OCI-LY3 (cell line): Measurements from ENCODE around the gene LARGE1.

Source experiments
- H2AFZ ChIP-seq: fragments of 200-600, 300-600 bp; shearing (Covaris generic); 2 replicates; pipeline ENCODE4 v1.6.0; 2014; ENCODE audit warnings: antibody characterized with exemption, low read depth, low read length
- H3K27ac ChIP-seq: fragments of 200-600, 300-600 bp; sonication (generic); 2 replicates; pipeline ENCODE4 v1.5.1; 2014; ENCODE audit warnings: mild to moderate bottlenecking, low read length, moderate library complexity, mixed read lengths
- H3K27me3 ChIP-seq: fragments of 200-600, 300-600 bp; sonication (generic); 2 replicates; pipeline ENCODE4 v1.6.1; 2014; ENCODE audit warnings: low read depth, low read length, mixed read lengths
- H3K36me3 ChIP-seq: fragments of 200-600, 300-600 bp; sonication (generic); replicated peaks from 2 replicates; pipeline ENCODE3; 2014; ENCODE audit warnings: low read depth, low read length, mixed read lengths
- H3K4me1 ChIP-seq: fragments of 300-600, 200-600 bp; sonication (generic); 2 replicates; pipeline ENCODE4 v1.6.1; 2014; ENCODE audit warnings: low read length, mixed read lengths
- H3K4me2 ChIP-seq: fragments of 200-600, 300-600 bp; sonication (generic); 2 replicates; pipeline ENCODE4 v1.6.1; 2014; ENCODE audit warnings: low read length, mixed read lengths
- H3K4me3 ChIP-seq: fragments of 300-600, 200-600 bp; sonication (generic); 2 replicates; pipeline ENCODE4 v1.5.1; 2014; ENCODE audit warnings: antibody characterized with exemption, mild to moderate bottlenecking, low read length, moderate library complexity
- H3K79me2 ChIP-seq: fragments of 300-600, 200-600 bp; shearing (Covaris generic); 2 replicates; pipeline ENCODE4 v1.6.1; 2014; ENCODE audit warnings: mild to moderate bottlenecking, low read length, mixed read lengths
- H3K9ac ChIP-seq: fragments of 300-600, 200-600 bp; shearing (Covaris generic); 2 replicates; pipeline ENCODE4 v1.6.0; 2014; ENCODE audit warnings: mild to moderate bottlenecking, low read length, moderate library complexity
- H3K9me3 ChIP-seq: fragments of 200-600, 300-600 bp; shearing (Covaris generic); 2 replicates; pipeline ENCODE4 v1.6.1; 2014; ENCODE audit warnings: low read length, mixed read lengths; ENCODE audit not compliant: insufficient read depth
- H4K20me1 ChIP-seq: fragments of 200-600, 300-600 bp; sonication (generic); 2 replicates; pipeline ENCODE4 v1.6.1; 2016; ENCODE audit warnings: low read length, mixed read lengths; ENCODE audit not compliant: insufficient read depth
- CTCF ChIP-seq: fragments of 200-600, 300-600 bp; sonication (generic); IDR thresholded peaks from 2 replicates; pipeline ENCODE4 v1.5.1; 2014; ENCODE audit warnings: antibody characterized with exemption, low read length, low read depth
- EZH2phosphoT487 ChIP-seq: fragments of 200-600 bp; shearing (Covaris generic); IDR thresholded peaks from 2 replicates; pipeline ENCODE4 v1.6.1; 2018; ENCODE audit warnings: antibody characterized with exemption, mixed run types, low read depth

LARGE1 gene

GRCh38 chr22:33741025-33741424 lies 179.3 kb downstream of the LARGE1 start:
- Histone ChIP-seq H3K4me3 (no peak overlapping the region), H3K9me3 (no peaks in the 10 kb centered on the region), H3K27me3 (no peaks in the 10 kb centered on the region), H4K20me1 (peaks cover 38% of the 10 kb centered on the region), H3K79me2 (peaks cover 4% of the 10 kb centered on the region), H3K9ac (no peak overlapping the region), H3K4me1 (peaks cover 14% of the 10 kb centered on the region), H3K36me3 (no peaks in the 10 kb centered on the region), H2AFZ (no peak overlapping the region), H3K4me2 (no peak overlapping the region), H3K27ac (no peak overlapping the region)
- no peak for TF ChIP-seq EZH2phosphoT487
- no peak for TF ChIP-seq CTCF

GRCh38 chr22:33739516-33739915 lies 180.8 kb downstream of the LARGE1 start:
- no peak overlapping the region for H3K4me2 ChIP-seq

GRCh38 chr22:33737662-33738061 lies 182.6 kb downstream of the LARGE1 start:
- Histone ChIP-seq H3K79me2 (no peaks in the 10 kb centered on the region; the same call in 1 of the 2 replicates), H3K4me2 (no peak overlapping the region), H3K27ac (no peak overlapping the region), H3K4me1 (no peaks in the 10 kb centered on the region), H3K9me3 (no peaks in the 10 kb centered on the region), H3K4me3 (no peak overlapping the region), H2AFZ (no peak overlapping the region), H3K27me3 (no peaks in the 10 kb centered on the region), H4K20me1 (peaks cover 30% of the 10 kb centered on the region; the same call in 1 of the 2 replicates), H3K9ac (no peak overlapping the region), H3K36me3 (no peaks in the 10 kb centered on the region)
- TF ChIP-seq EZH2phosphoT487 (no peak), CTCF (no peak)

More at GRCh38 chr22:33739516-33739915, 180.8 kb downstream of the LARGE1 start:
- Histone ChIP-seq H3K9ac (no peak overlapping the region), H3K4me1 (peaks cover 13% of the 10 kb centered on the region), H2AFZ (no peak overlapping the region), H3K4me3 (no peak overlapping the region), H3K36me3 (no peaks in the 10 kb centered on the region), H3K79me2 (peaks cover 4% of the 10 kb centered on the region), H3K27me3 (no peaks in the 10 kb centered on the region), H3K9me3 (no peaks in the 10 kb centered on the region), H4K20me1 (peaks cover 33% of the 10 kb centered on the region), H3K27ac (no peak overlapping the region)
- no peak for TF ChIP-seq EZH2phosphoT487
- TF ChIP-seq CTCF = no peak

GRCh38 chr22:33735978-33736377 lies 184.3 kb downstream of the LARGE1 start:
- H3K36me3 ChIP-seq = no peaks in the 10 kb centered on the region
- no peak overlapping the region for H3K4me2 ChIP-seq
- H3K79me2 ChIP-seq = no peaks in the 10 kb centered on the region; the same call in 1 of the 2 replicates
- no peaks in the 10 kb centered on the region for H3K9me3 ChIP-seq
- no peaks in the 10 kb centered on the region for H3K27me3 ChIP-seq
- no peak overlapping the region for H3K27ac ChIP-seq
- peaks cover 19% of the 10 kb centered on the region; the same call in 1 of the 2 replicates for H4K20me1 ChIP-seq
- no peaks in the 10 kb centered on the region for H3K4me1 ChIP-seq
- no peak overlapping the region for H2AFZ ChIP-seq
- TF ChIP-seq EZH2phosphoT487 (no peak), CTCF (no peak)
- no peak overlapping the region for H3K9ac ChIP-seq
- no peak overlapping the region for H3K4me3 ChIP-seq
